GM13977 (cell line): Measurements from ENCODE around the gene MMD2.
A peak's percentile ranks its signal among the peaks of the same experiment; 100 is the strongest.

Experiments used
- DNase-seq: peaks from one replicate; pipeline ENCODE4 v3.0.0; 2012; ENCODE audit warnings: low spot score
- CTCF ChIP-seq: IDR thresholded peaks from 2 replicates; pipeline ENCODE4 v1.5.1; 2012; ENCODE audit warnings: mild to moderate bottlenecking, control low read depth; ENCODE audit not compliant: insufficient read depth; ENCODE audit errors: extremely low read depth, missing control alignments
- in situ Hi-C: fragments of 300-500 bp; cut with MboI; formaldehyde crosslinking; loops from one replicate; pipeline ENCODE4 v1.12.0; 2022; ENCODE audit warnings: low sequenced_read_pairs, low pct_unique_long_range_greater_than_20kb, mixed read lengths, inconsistent platforms; ENCODE audit not compliant: unreplicated experiment

The MMD2 gene

GRCh38 chr7:4886671-4887070 is 72.3 kb downstream of the MMD2 start:
- in situ Hi-C loops: no loop called here
- DNase-seq: no peak
- TF ChIP-seq CTCF: no peak

GRCh38 chr7:4885317-4885807 is 73.6 kb downstream of the MMD2 start:
- in situ Hi-C loops: no loop called here
- no peak for DNase-seq
- TF ChIP-seq CTCF: no peak

- in situ Hi-C loops: no loop called here
- no peak for TF ChIP-seq CTCF
- no peak for DNase-seq
These were observed 74.8 kb downstream of the MMD2 start for GRCh38 chr7:4884164-4884563.

GRCh38 chr7:4883372-4884144 is 75.4 kb downstream of the MMD2 start, which contains the start of gene RADIL:
RADIL (minus strand) TSS chr7:4883716; CDS start chr7:4878139, 5,577 bp downstream.
- peak; percentile 66 for TF ChIP-seq CTCF
- peak; percentile 97 for DNase-seq
- in situ Hi-C loops: no loop called here

GRCh38 chr7:4883033-4883371 is 76.0 kb downstream of the MMD2 start:
- no peak for DNase-seq
- in situ Hi-C loops: no loop called here
- TF ChIP-seq CTCF: no peak

- TF ChIP-seq CTCF: no peak
- DNase-seq: no peak
- in situ Hi-C loops: no loop called here
These were observed 76.6 kb downstream of the MMD2 start for GRCh38 chr7:4882169-4883032.
